Spleen (tissue), 11 donors: ENCODE results near the gene PERCC1. TPM values are rescaled to one million over a fixed set of nuclear protein-coding genes. Genes with fewer than 3 reads are reported as not detected.

Experiments
- DNase-seq: peaks from one replicate; pipeline ENCODE4 v3.0.0-alpha.2; 2020
- H3K27ac ChIP-seq, 8 donors: fragments of 200-600 bp; sonication (generic) in 7 of 8; 1 replicate in 4 of 8; 2 replicates in 4 of 8; pipeline versions ENCODE4 v1.5.0 to v1.8.0; 2016 to 2021; ENCODE audit warnings: inconsistent platforms in 4 of 8, mild to moderate bottlenecking in 4 of 8, moderate library complexity in 1 of 8
- H3K27me3 ChIP-seq, 7 donors: fragments of 200-600 bp; sonication (generic) in 6 of 7; replicated peaks in 1 of 7; 1 replicate in 4 of 7; 2 replicates in 3 of 7; pipeline versions ENCODE4 v1.5.0 to v1.8.0; 2016 to 2021; ENCODE audit warnings: inconsistent platforms in 3 of 7, mild to moderate bottlenecking in 1 of 7
- H3K36me3 ChIP-seq, 6 donors: fragments of 200-600 bp; sonication (generic) in 5 of 6; 1 replicate in 4 of 6; 2 replicates in 2 of 6; pipeline versions ENCODE4 v1.5.0 to v1.8.0; 2016 to 2021; ENCODE audit warnings: inconsistent platforms in 2 of 6
- H3K4me1 ChIP-seq, 6 donors: fragments of 200-600 bp; sonication (generic) in 5 of 6; 1 replicate in 3 of 6; 2 replicates in 3 of 6; pipeline versions ENCODE4 v1.5.0 to v1.8.0; 2016 to 2021; ENCODE audit warnings: inconsistent platforms in 3 of 6
- H3K4me3 ChIP-seq, 8 donors: fragments of 200-600 bp; sonication (generic) in 7 of 8; 1 replicate in 4 of 8; 2 replicates in 4 of 8; pipeline versions ENCODE4 v1.5.0 to v1.8.0; 2016 to 2021; ENCODE audit warnings: inconsistent platforms in 4 of 8, mild to moderate bottlenecking in 4 of 8, moderate library complexity in 2 of 8
- H3K9me3 ChIP-seq, 8 donors: fragments of 200-600 bp; sonication (generic) in 7 of 8; 1 replicate in 4 of 8; 2 replicates in 4 of 8; pipeline versions ENCODE4 v1.5.0 to v1.8.0; 2016 to 2021; ENCODE audit warnings: inconsistent platforms in 4 of 8
- CTCF ChIP-seq, 11 experiments: fragments of 200-600 bp in 7 of 11; fragments of 450-650 bp in 4 of 11; sonication (generic) in 4 of 11; IDR thresholded peaks in 8 of 11; conservative IDR thresholded peaks in 3 of 11; 1 replicate in 7 of 11; 2 replicates in 4 of 11; pipeline versions ENCODE4 v1.4.0 to v1.8.0; 2016 to 2021; ENCODE audit warnings: antibody characterized with exemption in 11 of 11, inconsistent platforms in 4 of 11, mild to moderate bottlenecking in 1 of 11
- POLR2A ChIP-seq, 3 donors: fragments of 450-650 bp; IDR thresholded peaks; one replicate each; pipeline ENCODE4 v1.5.1; 2017; ENCODE audit warnings: antibody characterized with exemption in 3 of 3, mild to moderate bottlenecking in 1 of 3
- POLR2AphosphoS5 ChIP-seq, 3 donors: sonication (generic); formaldehyde crosslinking; IDR thresholded peaks; one replicate each; pipeline ENCODE4 v1.5.1; 2017; ENCODE audit warnings: antibody characterized with exemption in 3 of 3
- WGBS, 5 donors: extraction: QIAGEN DNeasy Blood & Tissue Kit in 3 of 5; methylation state at CpG; one replicate each; pipeline versions ENCODE4 v1.1.5 to v1.1.7; 2013 to 2018; 5-methylcytosine and 5-hydroxymethylcytosine counted together
- intact Hi-C: fragments of 100-400 bp; cut with DNase I; formaldehyde crosslinking; loops from one replicate; pipeline ENCODE4 v1.15.0; 2023; ENCODE audit warnings: low total_unique reads
- polyA plus RNA-seq, 3 donors: library from polyadenylated mRNA; stranded (reverse); fragments of 200-250 nt; gene quantifications; one replicate each; pipeline ENCODE4 v1.2.1, GENCODE V29; 2013
- total RNA-seq, 7 donors: library from RNA; depleted of rRNA in 3 of 7; stranded (reverse); fragments of >200 nt in 3 of 7; fragmentation: NEBNext Ultra II Directional in 4 of 7; extraction: Animal tissue kit (Norgen Biotek cat#: 25700) in 4 of 7; gene quantifications; one replicate each; pipeline versions ENCODE4 v1.1.0 to v1.2.1, GENCODE V29; 2016 to 2021
- donor health status: healthy with polysubstance abuse.
- donor health status: DM: no; HTN: no; CAD: no; lungs with moderate emphysema.
- donor health status: DM: no; HTN: no; CAD: no.
- donor health status: Bipolar disorder and iron deficiency.
- donor health status: healthy.
- donor health status: DM: no; HTN: no; CAD: no.
- donor health status: DM: yes; HTN: yes; CAD: no.

Gene PERCC1
- total and polyA plus RNA-seq, 10 donors, result 0.11 to 1.3 (median 0.73) TPM; not detected in 7

DNA sequence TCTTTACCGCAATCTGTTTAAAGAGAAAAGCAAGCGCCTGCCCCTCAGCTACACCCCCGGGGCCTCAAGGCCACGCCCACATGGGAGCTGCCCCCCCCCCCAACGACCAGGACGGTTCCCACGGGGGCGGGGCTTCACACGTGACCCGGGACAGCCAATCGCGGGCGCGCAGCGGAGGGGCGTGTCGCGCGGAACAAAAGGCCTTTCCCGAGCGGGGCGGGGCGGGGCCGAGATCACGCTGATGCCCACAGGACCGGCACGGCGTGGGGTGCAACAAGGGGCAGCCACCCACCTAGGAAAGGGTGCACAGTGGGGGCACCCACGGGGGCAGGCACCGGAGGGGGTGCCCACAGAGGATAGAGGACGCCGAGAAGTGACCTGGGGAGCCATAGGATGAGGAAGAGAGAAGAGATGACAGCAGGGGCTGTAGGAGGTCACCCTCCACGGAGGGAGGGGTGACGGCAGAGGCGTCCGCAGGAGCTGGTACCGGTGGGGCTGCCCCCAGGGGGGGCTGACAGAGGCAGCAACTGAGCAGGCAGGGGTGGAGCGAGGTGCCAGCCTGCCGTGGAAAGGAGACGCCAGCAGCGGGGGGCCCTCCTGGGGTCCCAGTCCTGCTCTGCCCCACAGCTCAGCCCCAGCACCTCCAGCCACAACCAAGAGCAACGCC lies 22.6 kb upstream of the PERCC1 start:
- peak overlapping the region in 7 of 8 donors; percentile 18 to 65 (median 43) for H3K4me3 ChIP-seq
- TF ChIP-seq POLR2AphosphoS5 (IDR thresholded peaks at IDR 0.05), result peak; percentile 74 to 89 (median 82)
- TF ChIP-seq POLR2A (IDR thresholded peaks at IDR 0.05), result no peak
- TF ChIP-seq CTCF (IDR thresholded peaks at IDR 0.05 in 8 of 11, conservative IDR thresholded peaks at IDR 0.05 in 3 of 11), result peak in 2 of 11 experiments; percentile 20 to 21

GRCh38 chr16:1412847-1413246 lies 18.0 kb upstream of the PERCC1 start:
- Histone ChIP-seq H3K36me3 (peaks cover 0 to 42% (median 15%) of the 10 kb centered on the region in 6 donors), H3K27me3 (no peaks in the 10 kb centered on the region), H3K27ac (peak overlapping the region in 1 of 8 donors; percentile 13), H3K4me1 (peaks cover 11 to 73% (median 47%) of the 10 kb centered on the region in 6 donors), H3K9me3 (no peaks in the 10 kb centered on the region), H3K4me3 (no peak overlapping the region)
- TF ChIP-seq POLR2A (IDR thresholded peaks at IDR 0.05) (no peak), CTCF (IDR thresholded peaks at IDR 0.05 in 8 of 11, conservative IDR thresholded peaks at IDR 0.05 in 3 of 11) (no peak), POLR2AphosphoS5 (IDR thresholded peaks at IDR 0.05) (no peak)
- DNase-seq, result no peak
- intact Hi-C loops, result no loop called here
- 84 to 92% (median 88%) methylated on average over 2 of the region's 2 CpGs for WGBS, 5 donors

More for the DNA sequence above, 22.6 kb upstream of the PERCC1 start:
- peaks cover 9 to 88% (median 38%) of the 10 kb centered on the region in 6 donors for H3K4me1 ChIP-seq
- peak overlapping the region in 5 of 8 donors; percentile 43 to 71 (median 63) for H3K27ac ChIP-seq
- no peaks in the 10 kb centered on the region for H3K27me3 ChIP-seq
- H3K9me3 ChIP-seq, result no peaks in the 10 kb centered on the region
- H3K36me3 ChIP-seq, result peaks cover 0 to 84% (median 22%) of the 10 kb centered on the region in 6 donors
- intact Hi-C loops, result no loop called here
- 4 to 9% (median 4%) methylated on average over 24 to 42 of the region's 42 CpGs for WGBS, 5 donors
- peak; percentile 98 for DNase-seq

- peak; percentile 23 to 82 (median 70) for TF ChIP-seq POLR2AphosphoS5 (IDR thresholded peaks at IDR 0.05)
- peak; percentile 13 to 84 (median 69) for TF ChIP-seq CTCF (IDR thresholded peaks at IDR 0.05 in 8 of 11, conservative IDR thresholded peaks at IDR 0.05 in 3 of 11)
- no peak for TF ChIP-seq POLR2A (IDR thresholded peaks at IDR 0.05)
- intact Hi-C loops, result no loop called here
- Histone ChIP-seq H3K4me3 (peak overlapping the region; percentile 63 to 98 (median 86)), H3K27me3 (no peaks in the 10 kb centered on the region), H3K36me3 (peaks cover 0 to 50% (median 17%) of the 10 kb centered on the region in 6 donors), H3K9me3 (no peaks in the 10 kb centered on the region), H3K27ac (peak overlapping the region; percentile 72 to 95 (median 92)), H3K4me1 (peaks cover 6 to 73% (median 46%) of the 10 kb centered on the region in 6 donors)
- DNase-seq, result peak; percentile 94
- 2 to 30% (median 4%) methylated on average over 2 to 85 of the region's 85 CpGs for WGBS, 5 donors
Observed at GRCh38 chr16:1413684-1414531, 17.0 kb upstream of the PERCC1 start.
